GM19372 (cell line): ENCODE measurements around the gene NOLC1.

Experiments used
- ATAC-seq: cut with Tn5 transposase; IDR thresholded peaks from one replicate; pipeline ENCODE4 v1.9.1; 2021; ENCODE audit warnings: mild to moderate bottlenecking, low read depth, moderate library complexity; ENCODE audit not compliant: unreplicated experiment

The NOLC1 gene

GRCh38 chr10:102200751-102201640, 48.8 kb downstream of the NOLC1 start:
- no peak for ATAC-seq

- no peak for ATAC-seq
Measured at GRCh38 chr10:102202386-102202785, 50.2 kb downstream of the NOLC1 start.

- no peak for ATAC-seq
Measured at GRCh38 chr10:102208311-102209035, 56.3 kb downstream of the NOLC1 start.

- ATAC-seq, result no peak
Measured at GRCh38 chr10:102211615-102212299, 59.6 kb downstream of the NOLC1 start.
